H9 (cell line): ENCODE measurements around the gene LPCAT1. TPM values are rescaled to one million over a fixed set of nuclear protein-coding genes. Genes with fewer than 3 reads are reported as not detected.

ENCODE experiments used
- DNase-seq: peaks from one replicate; pipeline ENCODE4 v3.0.0-alpha.2; 2017
- H2AFZ ChIP-seq: one replicate; pipeline ENCODE4 v1.6.1; 2013; ENCODE audit warnings: mild to moderate bottlenecking, low read length, control low read depth, moderate library complexity
- H2AK5ac ChIP-seq: 2 replicates; pipeline ENCODE4 v1.6.1; 2013; ENCODE audit warnings: low read length, control low read depth, mixed read lengths; ENCODE audit not compliant: insufficient read length
- H2BK120ac ChIP-seq: one replicate; pipeline ENCODE4 v1.6.1; 2013; ENCODE audit warnings: low read depth, mild to moderate bottlenecking, low read length, control low read depth, inconsistent platforms; ENCODE audit not compliant: poor library complexity, severe bottlenecking
- H2BK12ac ChIP-seq: 2 replicates; pipeline ENCODE4 v1.6.1; 2013; ENCODE audit warnings: low read length, control low read depth, mixed read lengths, low read depth; ENCODE audit not compliant: insufficient read length
- H2BK15ac ChIP-seq: 2 replicates; pipeline ENCODE4 v1.6.1; 2013; ENCODE audit warnings: low read depth, low read length, control low read depth
- H2BK20ac ChIP-seq: one replicate; pipeline ENCODE4 v1.6.1; 2013; ENCODE audit warnings: low read depth, mild to moderate bottlenecking, low read length, control low read depth, inconsistent platforms; ENCODE audit not compliant: poor library complexity, severe bottlenecking
- H2BK5ac ChIP-seq: 2 replicates; pipeline ENCODE4 v1.6.1; 2013; ENCODE audit warnings: low read length, control low read depth, mixed read lengths; ENCODE audit not compliant: insufficient read length
- H3K14ac ChIP-seq: 2 replicates; pipeline ENCODE4 v1.6.1; 2013; ENCODE audit warnings: low read length, control low read depth; ENCODE audit not compliant: insufficient read depth
- H3K18ac ChIP-seq: 2 replicates; pipeline ENCODE4 v1.6.1; 2013; ENCODE audit warnings: low read depth, mild to moderate bottlenecking, mixed read lengths, low read length, control low read depth; ENCODE audit not compliant: insufficient read length
- H3K23ac ChIP-seq: 2 replicates; pipeline ENCODE4 v1.6.1; 2013; ENCODE audit warnings: low read length, control low read depth, mixed read lengths, low read depth; ENCODE audit not compliant: insufficient read length
- H3K23me2 ChIP-seq: 2 replicates; pipeline ENCODE4 v1.6.1; 2013; ENCODE audit warnings: low read depth, mild to moderate bottlenecking, mixed read lengths, low read length, control low read depth; ENCODE audit not compliant: insufficient read length, poor library complexity, severe bottlenecking
- H3K27ac ChIP-seq: 2 replicates; pipeline ENCODE4 v1.5.1; 2013; ENCODE audit warnings: low read length, control low read depth, mixed read lengths, low read depth; ENCODE audit not compliant: insufficient read length
- H3K27me3 ChIP-seq: 2 replicates; pipeline ENCODE4 v1.6.1; 2013; ENCODE audit warnings: low read length, control low read depth, inconsistent platforms; ENCODE audit not compliant: insufficient read depth
- H3K4ac ChIP-seq: 2 replicates; pipeline ENCODE4 v1.6.1; 2013; ENCODE audit warnings: low read depth, mild to moderate bottlenecking, control low read depth, inconsistent platforms, low read length, moderate library complexity
- H3K4me1 ChIP-seq: 2 replicates; pipeline ENCODE4 v1.6.1; 2013; ENCODE audit warnings: low read length, control low read depth, inconsistent platforms; ENCODE audit not compliant: insufficient read depth
- H3K4me2 ChIP-seq: 2 replicates; pipeline ENCODE4 v1.6.1; 2013; ENCODE audit warnings: low read length, control low read depth, mixed read lengths; ENCODE audit not compliant: insufficient read length, insufficient read depth
- H3K56ac ChIP-seq: 2 replicates; pipeline ENCODE4 v1.6.1; 2013; ENCODE audit warnings: low read depth, mild to moderate bottlenecking, mixed read lengths, low read length, control low read depth; ENCODE audit not compliant: insufficient read length
- H3K79me1 ChIP-seq: 2 replicates; pipeline ENCODE4 v1.6.1; 2013; ENCODE audit warnings: low read depth, mild to moderate bottlenecking, moderate library complexity, low read length, control low read depth, inconsistent platforms; ENCODE audit not compliant: insufficient read depth, poor library complexity, severe bottlenecking
- H3K79me2 ChIP-seq: 2 replicates; pipeline ENCODE4 v1.6.1; 2013; ENCODE audit warnings: low read length, control low read depth, inconsistent platforms; ENCODE audit not compliant: insufficient read depth
- H3K9ac ChIP-seq: 2 replicates; pipeline ENCODE4 v1.6.1; 2013; ENCODE audit warnings: low read length, control low read depth, mixed read lengths; ENCODE audit not compliant: insufficient read length; ENCODE audit errors: extremely low read depth
- H3K9me3 ChIP-seq: one replicate; pipeline ENCODE4 v1.6.1; 2013; ENCODE audit warnings: low read depth, low read length, inconsistent platforms; ENCODE audit not compliant: control insufficient read depth
- H3T11ph ChIP-seq: one replicate; pipeline ENCODE4 v1.6.1; 2013; ENCODE audit warnings: mild to moderate bottlenecking, low read length, control low read depth, inconsistent platforms
- H4K20me1 ChIP-seq: one replicate; pipeline ENCODE4 v1.6.1; 2013; ENCODE audit not compliant: control insufficient read depth, insufficient read length, insufficient read depth
- H4K5ac ChIP-seq: 2 replicates; pipeline ENCODE4 v1.6.1; 2013; ENCODE audit warnings: low read depth, mild to moderate bottlenecking, mixed read lengths, low read length, control low read depth; ENCODE audit not compliant: insufficient read length
- H4K8ac ChIP-seq: replicated peaks from 2 replicates; pipeline ENCODE4 v1.6.1; 2013; ENCODE audit warnings: low read length, control low read depth, mixed read lengths, low read depth; ENCODE audit not compliant: insufficient read length
- H4K91ac ChIP-seq: 2 replicates; pipeline ENCODE4 v1.6.1; 2013; ENCODE audit warnings: low read depth, mild to moderate bottlenecking, moderate library complexity, mixed read lengths, low read length, control low read depth; ENCODE audit not compliant: insufficient read length
- H3K27ac Mint-ChIP-seq, 3 experiments: 2 replicates in 2 of 3; 3 replicates in 1 of 3; pipeline ENCODE4 v1.8.0; 2020 to 2021; ENCODE audit warnings: mixed read lengths in 3 of 3, mild to moderate bottlenecking in 1 of 3, moderate library complexity in 1 of 3
- H3K27me3 Mint-ChIP-seq: 2 replicates; pipeline ENCODE4 v1.8.0; 2021; ENCODE audit warnings: low read depth, mild to moderate bottlenecking, moderate library complexity, mixed read lengths
- H3K36me3 Mint-ChIP-seq, 3 experiments: 2 replicates in 2 of 3; 3 replicates in 1 of 3; pipeline ENCODE4 v1.8.0; 2020 to 2021; ENCODE audit warnings: low read depth in 3 of 3, mixed read lengths in 3 of 3; ENCODE audit not compliant: insufficient read depth in 1 of 3
- H3K4me1 Mint-ChIP-seq, 2 experiments: 2 replicates each; pipeline ENCODE4 v1.8.0; 2020; ENCODE audit warnings: mixed read lengths in 2 of 2
- H3K4me3 Mint-ChIP-seq, 2 experiments: 2 replicates in 1 of 2; 3 replicates in 1 of 2; pipeline ENCODE4 v1.8.0; 2020 to 2021; ENCODE audit warnings: mild to moderate bottlenecking in 2 of 2, mixed read lengths in 2 of 2, moderate library complexity in 1 of 2
- H3K9me3 Mint-ChIP-seq, 2 experiments: 2 replicates in 1 of 2; 3 replicates in 1 of 2; pipeline ENCODE4 v1.8.0; 2020; ENCODE audit warnings: mild to moderate bottlenecking in 2 of 2, mixed read lengths in 2 of 2, moderate library complexity in 1 of 2
- WGBS: extraction: QIAGEN DNeasy Blood & Tissue Kit; methylation state at CpG from one replicate; pipeline ENCODE4 v1.1.7; 2013; ENCODE audit warnings: missing lambda C conversion rate, low lambda C conversion rate, mixed read lengths; ENCODE audit not compliant: insufficient read length; ENCODE audit errors: extremely low coverage; 5-methylcytosine and 5-hydroxymethylcytosine counted together
- total RNA-seq: library from RNA; stranded (reverse); gene quantifications from 2 replicates; pipeline ENCODE4 v1.2.1, GENCODE V29; 2021
- TF ChIP-seq, protein P1 (sequence below): fragments of 200-600 bp; sonication (generic); conservative IDR thresholded peaks from 3 replicates; pipeline ENCODE4 v1.8.0; 2021; ENCODE audit warnings: antibody characterized with exemption, mild to moderate bottlenecking

The LPCAT1 gene
- total RNA-seq, 1 experiment from 2014 or later: 231 TPM

- Histone ChIP-seq H2BK5ac (no peak overlapping the region), H2BK20ac (no peak overlapping the region), H3K4me2 (no peak overlapping the region), H3K9ac (no peak overlapping the region), H3K23ac (no peak overlapping the region), H3K56ac (no peak overlapping the region), H2AK5ac (no peak overlapping the region), H3K14ac (no peak overlapping the region), H3K23me2 (no peaks in the 10 kb centered on the region), H3K4me1 (no peaks in the 10 kb centered on the region), H4K5ac (no peak overlapping the region), H3K27ac (no peak overlapping the region), H3K27me3 (no peaks in the 10 kb centered on the region), H3K79me2 (no peaks in the 10 kb centered on the region; the same call in 1 of the 2 replicates), H4K91ac (no peak overlapping the region), H2BK120ac (no peak overlapping the region), H2AFZ (no peak overlapping the region), H3K9me3 (no peaks in the 10 kb centered on the region), H4K20me1 (no peaks in the 10 kb centered on the region), H3K18ac (no peak overlapping the region), H2BK12ac (no peak overlapping the region), H4K8ac (no peak overlapping the region), H2BK15ac (no peak overlapping the region), H3K4ac (no peak overlapping the region), H3K79me1 (no peaks in the 10 kb centered on the region), H3T11ph (no peak overlapping the region)
- Mint-ChIP-seq H3K4me3 (no peak overlapping the region), H3K27ac (no peak overlapping the region), H3K36me3 (peaks cover 45 to 89% (median 84%) of the 10 kb centered on the region in 3 experiments), H3K4me1 (peaks cover 0 to 5% of the 10 kb centered on the region in 2 experiments; a peak in 1 of 4 replicates), H3K27me3 (no peaks in the 10 kb centered on the region; the same call in 1 of the 2 replicates), H3K9me3 (peaks cover 1 to 2% of the 10 kb centered on the region in 2 experiments; a peak in 3 of 5 replicates)
- WGBS: no CpG with 5 or more reads among the region's 18 CpGs
- DNase-seq: no peak
- TF ChIP-seq, protein P1, sequence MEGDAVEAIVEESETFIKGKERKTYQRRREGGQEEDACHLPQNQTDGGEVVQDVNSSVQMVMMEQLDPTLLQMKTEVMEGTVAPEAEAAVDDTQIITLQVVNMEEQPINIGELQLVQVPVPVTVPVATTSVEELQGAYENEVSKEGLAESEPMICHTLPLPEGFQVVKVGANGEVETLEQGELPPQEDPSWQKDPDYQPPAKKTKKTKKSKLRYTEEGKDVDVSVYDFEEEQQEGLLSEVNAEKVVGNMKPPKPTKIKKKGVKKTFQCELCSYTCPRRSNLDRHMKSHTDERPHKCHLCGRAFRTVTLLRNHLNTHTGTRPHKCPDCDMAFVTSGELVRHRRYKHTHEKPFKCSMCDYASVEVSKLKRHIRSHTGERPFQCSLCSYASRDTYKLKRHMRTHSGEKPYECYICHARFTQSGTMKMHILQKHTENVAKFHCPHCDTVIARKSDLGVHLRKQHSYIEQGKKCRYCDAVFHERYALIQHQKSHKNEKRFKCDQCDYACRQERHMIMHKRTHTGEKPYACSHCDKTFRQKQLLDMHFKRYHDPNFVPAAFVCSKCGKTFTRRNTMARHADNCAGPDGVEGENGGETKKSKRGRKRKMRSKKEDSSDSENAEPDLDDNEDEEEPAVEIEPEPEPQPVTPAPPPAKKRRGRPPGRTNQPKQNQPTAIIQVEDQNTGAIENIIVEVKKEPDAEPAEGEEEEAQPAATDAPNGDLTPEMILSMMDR: no peak
Observed at GRCh38 chr5:1470762-1471211, 53.0 kb downstream of the LPCAT1 start.
